GM12865 (cell line): Measurements from ENCODE around the gene PXYLP1.

Experiments used
- DNase-seq: peaks from one replicate; pipeline ENCODE4 v3.0.0; 2010; ENCODE audit warnings: low read depth
- H3K4me3 ChIP-seq: 2 replicates; pipeline ENCODE4 v1.5.1; 2011; ENCODE audit warnings: mild to moderate bottlenecking, low read depth, low read length, control low read depth
- CTCF ChIP-seq: IDR thresholded peaks from 2 replicates; pipeline ENCODE4 v1.5.1; 2011; ENCODE audit warnings: low read length, control low read depth, low read depth, inconsistent platforms; ENCODE audit not compliant: insufficient read depth; ENCODE audit errors: missing control alignments

Gene PXYLP1

DNA sequence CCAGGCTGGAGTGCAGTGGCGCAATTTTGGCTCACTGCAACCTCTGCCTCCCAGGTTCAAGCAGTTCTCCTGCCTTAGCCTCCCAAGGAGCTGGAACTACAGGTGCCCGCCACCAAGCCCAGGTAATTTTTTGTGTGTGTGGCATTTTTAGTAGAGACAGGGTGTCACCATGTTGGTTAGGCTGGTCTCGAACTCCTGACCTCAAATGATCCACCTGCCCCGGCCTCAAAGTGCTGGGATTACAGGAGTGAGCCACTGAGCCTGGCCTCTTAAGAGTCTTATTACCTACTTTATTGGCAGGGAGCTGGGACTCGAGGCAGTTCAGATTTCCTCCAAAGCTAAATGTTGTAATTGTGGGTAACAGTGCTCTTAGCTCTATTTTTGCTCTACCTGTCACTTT, 16.4 kb downstream of the PXYLP1 start:
- DNase-seq: no peak
- TF ChIP-seq CTCF: no peak
- no peak overlapping the region for H3K4me3 ChIP-seq

DNA sequence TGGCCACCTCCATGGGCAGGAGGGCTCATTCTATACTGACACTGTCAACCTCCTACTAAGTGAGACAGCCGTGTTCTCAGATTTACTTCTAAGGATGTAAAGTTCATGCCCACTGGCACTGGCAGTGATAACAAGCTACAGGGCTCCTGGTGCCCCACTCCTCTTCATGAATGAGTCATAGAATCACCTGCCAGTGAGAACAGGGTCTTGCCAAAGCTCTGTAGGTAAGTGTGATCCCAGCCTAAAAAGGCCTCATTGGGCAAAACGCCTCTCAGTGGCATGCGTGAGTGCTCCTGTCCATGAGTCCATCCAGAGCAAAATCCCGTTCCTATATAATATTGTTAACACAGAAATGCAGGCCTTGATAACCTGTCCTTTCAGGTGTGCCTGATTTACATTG, 17.4 kb downstream of the PXYLP1 start:
- TF ChIP-seq CTCF: no peak
- DNase-seq: no peak

DNA sequence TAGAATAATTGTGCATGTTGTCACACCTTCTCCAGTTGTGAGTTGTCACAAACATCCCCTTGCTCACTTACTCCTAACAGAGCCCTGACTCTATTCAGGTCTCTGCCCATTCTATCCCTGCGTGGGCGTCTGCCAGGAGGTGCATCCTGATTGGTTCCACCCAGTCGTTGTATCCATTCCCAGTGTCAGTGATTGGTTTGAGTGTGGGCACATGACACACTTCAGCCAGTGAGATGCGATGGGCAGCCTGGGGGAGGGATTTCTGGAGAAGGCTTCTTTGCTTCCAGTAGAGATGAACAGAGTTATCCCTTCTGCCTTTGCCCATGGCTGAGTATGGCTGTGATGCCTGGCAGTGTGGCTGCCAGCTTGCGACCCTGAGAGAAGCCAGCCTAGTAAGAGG, 18.7 kb downstream of the PXYLP1 start:
- DNase-seq: no peak
- TF ChIP-seq CTCF: no peak
- H3K4me3 ChIP-seq: no peak overlapping the region

More for the DNA sequence above, 17.4 kb downstream of the PXYLP1 start:
- no peak overlapping the region for H3K4me3 ChIP-seq

- H3K4me3 ChIP-seq: no peak overlapping the region
- TF ChIP-seq CTCF: no peak
- DNase-seq: no peak
These were observed 19.2 kb downstream of the PXYLP1 start for GRCh38 chr3:141250828-141251227.

GRCh38 chr3:141253326-141253725, 21.7 kb downstream of the PXYLP1 start:
- TF ChIP-seq CTCF: no peak
- H3K4me3 ChIP-seq: no peak overlapping the region
- DNase-seq: no peak

DNA sequence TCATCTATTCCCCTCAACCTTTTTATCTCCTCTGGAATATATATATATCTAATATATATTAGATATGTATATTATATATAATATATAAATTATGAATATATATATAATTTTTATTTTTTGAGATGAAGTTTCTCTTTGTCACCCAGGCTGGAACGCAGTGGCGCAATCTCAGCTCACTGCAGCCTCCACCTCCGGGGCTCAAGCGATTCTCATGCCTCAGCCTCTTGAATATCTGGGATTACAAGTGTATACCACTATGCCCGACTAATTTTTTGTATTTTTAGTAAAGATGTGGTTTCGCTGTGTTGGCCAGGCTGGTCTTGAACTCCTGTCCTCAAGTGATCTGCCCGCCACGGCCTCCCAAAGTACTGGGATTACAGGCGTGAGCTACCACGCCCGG, 22.2 kb downstream of the PXYLP1 start:
- TF ChIP-seq CTCF: no peak
- H3K4me3 ChIP-seq: no peak overlapping the region
- no peak for DNase-seq

DNA sequence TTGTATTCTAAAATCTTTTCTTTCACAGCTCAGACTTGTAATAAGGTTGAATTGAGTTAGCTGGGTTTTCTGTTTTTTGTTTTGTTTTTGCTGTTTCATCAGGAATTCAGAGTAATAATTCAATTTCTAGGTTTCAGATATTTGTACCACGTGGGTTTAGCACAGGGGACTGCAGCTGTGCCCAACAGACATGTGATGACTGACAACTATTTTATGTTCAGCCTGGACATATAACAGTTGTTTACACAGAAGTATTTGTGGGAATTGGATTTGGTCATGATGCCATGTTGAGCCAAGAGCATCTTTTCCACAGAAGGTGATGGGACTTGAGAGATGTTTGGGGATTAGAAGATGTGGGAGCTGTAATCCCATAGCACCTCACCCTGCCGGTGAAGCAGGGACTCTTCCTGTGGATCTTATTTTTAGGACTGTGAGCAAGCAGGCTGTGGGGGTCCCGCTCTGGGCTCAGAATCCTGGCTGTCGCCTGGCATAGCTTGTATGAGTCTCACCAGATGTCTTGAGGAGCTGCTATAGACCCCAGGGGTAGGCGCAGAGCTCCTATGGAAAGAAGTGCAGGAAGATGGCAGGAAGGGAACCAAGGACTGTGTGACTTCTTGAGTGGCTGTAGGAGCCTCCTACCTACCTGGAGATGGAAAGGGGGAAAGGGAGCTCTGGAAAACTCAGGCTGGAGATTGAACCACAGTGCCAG, 23.7 kb downstream of the PXYLP1 start:
- no peak for TF ChIP-seq CTCF
- no peak for DNase-seq
- no peak overlapping the region for H3K4me3 ChIP-seq
